Vagina (tissue), 2 donors: ENCODE results near the gene RIC8B. TPM values are rescaled to one million over a fixed set of nuclear protein-coding genes. Genes with fewer than 3 reads are reported as not detected.

Experiments
- DNase-seq, 2 donors: peaks; one replicate each; pipeline ENCODE4 v3.0.0-alpha.2; 2017; ENCODE audit errors: extremely low spot score in 2 of 2
- H3K27ac ChIP-seq: fragments of 200-600 bp; sonication (generic); one replicate; pipeline ENCODE4 v1.5.1; 2019
- H3K27me3 ChIP-seq: fragments of 200-600 bp; sonication (generic); one replicate; pipeline ENCODE4 v1.5.1; 2019
- H3K36me3 ChIP-seq, 2 donors: fragments of 200-600 bp; sonication (generic); one replicate each; pipeline ENCODE4 v1.5.1; 2017 to 2019
- H3K4me1 ChIP-seq: fragments of 200-600 bp; sonication (generic); one replicate; pipeline ENCODE4 v1.5.1; 2019
- H3K4me3 ChIP-seq, 2 donors: fragments of 200-600 bp; sonication (generic); 1 replicate in 1 of 2; 2 replicates in 1 of 2; pipeline ENCODE4 v1.5.1; 2016 to 2019
- H3K9me3 ChIP-seq: fragments of 200-600 bp; sonication (generic); one replicate; pipeline ENCODE4 v1.5.1; 2019
- POLR2A ChIP-seq, 2 donors: fragments of 450-650 bp; IDR thresholded peaks; one replicate each; pipeline ENCODE4 v1.6.1; 2017; ENCODE audit warnings: antibody characterized with exemption in 2 of 2, mild to moderate bottlenecking in 2 of 2, moderate library complexity in 2 of 2
- POLR2AphosphoS5 ChIP-seq, 2 donors: sonication (generic); formaldehyde crosslinking; IDR thresholded peaks; one replicate each; pipeline ENCODE4 v1.9.0; 2017; ENCODE audit warnings: antibody characterized with exemption in 2 of 2, mild to moderate bottlenecking in 2 of 2, low read depth in 1 of 2; ENCODE audit not compliant: insufficient read depth in 1 of 2
- intact Hi-C: fragments of 100-400 bp; cut with DNase I; formaldehyde crosslinking; loops from one replicate; pipeline ENCODE4 v1.15.1; 2023
- total RNA-seq: library from RNA; depleted of rRNA; stranded (reverse); fragments of >200 nt; gene quantifications from one replicate; pipeline ENCODE4 v1.2.3, GENCODE V29; 2016
- TF ChIP-seq, protein P1 (sequence below), 3 experiments: fragments of 450-650 bp in 2 of 3; fragments of 200-600 bp in 1 of 3; sonication (generic) in 1 of 3; IDR thresholded peaks; one replicate each; pipeline ENCODE4 v1.5.1; 2017 to 2019; ENCODE audit warnings: antibody characterized with exemption in 3 of 3, mild to moderate bottlenecking in 2 of 3, moderate library complexity in 2 of 3

Gene RIC8B
- total RNA-seq, 1 donor from 2014 or later: 11.8 TPM

DNA sequence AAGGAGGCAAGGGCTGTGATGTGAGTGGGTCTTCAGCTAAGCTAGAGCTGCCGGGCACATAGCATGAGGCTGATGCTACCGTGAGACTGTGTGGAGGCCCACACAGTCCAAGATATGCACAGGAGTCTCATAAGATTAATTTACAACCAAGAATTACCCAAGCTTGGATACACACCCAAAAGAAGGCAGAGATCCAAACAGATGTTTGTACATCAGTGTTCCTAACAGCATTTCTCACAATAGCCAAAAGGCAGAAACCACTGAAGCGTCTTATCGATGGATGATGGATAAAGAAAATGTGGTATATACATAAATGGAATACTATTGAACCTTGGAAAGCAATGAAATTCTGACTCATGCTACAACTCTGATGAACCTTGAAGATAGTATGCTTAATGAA, 40.8 kb upstream of the RIC8B start:
- H3K9me3 ChIP-seq: no peaks in the 10 kb centered on the region
- H3K36me3 ChIP-seq: no peaks in the 10 kb centered on the region
- no peak overlapping the region for H3K27ac ChIP-seq
- H3K4me1 ChIP-seq: no peaks in the 10 kb centered on the region
- H3K27me3 ChIP-seq: no peaks in the 10 kb centered on the region
- no peak for DNase-seq
- intact Hi-C loops: no loop called here
- TF ChIP-seq, protein P1, sequence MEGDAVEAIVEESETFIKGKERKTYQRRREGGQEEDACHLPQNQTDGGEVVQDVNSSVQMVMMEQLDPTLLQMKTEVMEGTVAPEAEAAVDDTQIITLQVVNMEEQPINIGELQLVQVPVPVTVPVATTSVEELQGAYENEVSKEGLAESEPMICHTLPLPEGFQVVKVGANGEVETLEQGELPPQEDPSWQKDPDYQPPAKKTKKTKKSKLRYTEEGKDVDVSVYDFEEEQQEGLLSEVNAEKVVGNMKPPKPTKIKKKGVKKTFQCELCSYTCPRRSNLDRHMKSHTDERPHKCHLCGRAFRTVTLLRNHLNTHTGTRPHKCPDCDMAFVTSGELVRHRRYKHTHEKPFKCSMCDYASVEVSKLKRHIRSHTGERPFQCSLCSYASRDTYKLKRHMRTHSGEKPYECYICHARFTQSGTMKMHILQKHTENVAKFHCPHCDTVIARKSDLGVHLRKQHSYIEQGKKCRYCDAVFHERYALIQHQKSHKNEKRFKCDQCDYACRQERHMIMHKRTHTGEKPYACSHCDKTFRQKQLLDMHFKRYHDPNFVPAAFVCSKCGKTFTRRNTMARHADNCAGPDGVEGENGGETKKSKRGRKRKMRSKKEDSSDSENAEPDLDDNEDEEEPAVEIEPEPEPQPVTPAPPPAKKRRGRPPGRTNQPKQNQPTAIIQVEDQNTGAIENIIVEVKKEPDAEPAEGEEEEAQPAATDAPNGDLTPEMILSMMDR (IDR thresholded peaks at IDR 0.05): no peak
- TF ChIP-seq POLR2A (IDR thresholded peaks at IDR 0.05) (no peak), POLR2AphosphoS5 (IDR thresholded peaks at IDR 0.05; ENCODE audit: insufficient read depth in 1 of 2, low read depth in 1 of 2) (no peak)
- no peak overlapping the region for H3K4me3 ChIP-seq

DNA sequence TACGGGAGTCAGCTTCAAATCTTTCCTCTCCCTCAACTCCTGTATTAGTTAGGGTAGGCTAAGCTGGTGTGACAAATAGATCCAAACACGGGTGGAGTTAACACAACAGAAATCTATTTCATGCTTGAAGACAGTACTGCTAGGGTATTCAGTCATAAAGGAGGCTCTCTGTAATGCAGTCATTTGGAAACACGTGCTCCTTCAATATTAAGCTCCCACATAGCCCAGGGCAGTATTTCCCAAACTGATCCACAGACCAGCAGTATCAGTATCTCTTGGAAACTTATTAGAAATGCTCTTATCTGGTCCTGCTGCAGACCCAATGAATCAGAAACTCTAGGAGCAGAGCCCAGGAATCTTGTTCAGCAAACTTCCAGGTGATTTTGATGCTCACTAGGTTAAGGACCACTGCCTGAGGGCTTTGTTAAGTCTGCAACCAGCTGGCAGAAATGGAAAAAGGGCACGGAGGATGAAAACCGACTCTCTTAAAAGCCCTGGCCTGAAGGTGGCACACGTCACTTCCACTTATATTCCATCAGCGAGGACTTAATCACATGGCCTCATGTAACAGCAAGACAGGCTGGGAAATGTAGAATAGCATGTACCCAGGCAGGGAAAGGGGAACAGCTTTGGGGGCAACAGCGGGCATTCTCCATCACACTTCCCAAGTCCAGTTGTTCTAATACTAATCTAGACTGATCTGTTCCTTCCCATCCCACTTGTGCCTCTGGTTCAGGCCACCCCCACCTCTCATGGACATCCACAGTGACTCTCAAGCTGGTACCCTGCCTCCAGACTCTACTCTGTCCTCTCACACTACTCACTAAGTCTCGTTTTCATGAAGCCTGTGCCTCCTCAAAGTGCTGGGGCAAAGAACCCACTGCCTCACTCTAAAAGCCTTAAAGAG, 38.2 kb upstream of the RIC8B start:
- H3K27ac ChIP-seq: no peak overlapping the region
- H3K9me3 ChIP-seq: no peaks in the 10 kb centered on the region
- no peaks in the 10 kb centered on the region for H3K4me1 ChIP-seq
- no peak for DNase-seq
- no peaks in the 10 kb centered on the region for H3K27me3 ChIP-seq
- H3K36me3 ChIP-seq: no peaks in the 10 kb centered on the region
- H3K4me3 ChIP-seq: no peak overlapping the region
- intact Hi-C loops: no loop called here
- TF ChIP-seq POLR2A (IDR thresholded peaks at IDR 0.05): no peak
- TF ChIP-seq, protein P1 (IDR thresholded peaks at IDR 0.05): no peak
- no peak for TF ChIP-seq POLR2AphosphoS5 (IDR thresholded peaks at IDR 0.05; ENCODE audit: insufficient read depth in 1 of 2, low read depth in 1 of 2)

DNA sequence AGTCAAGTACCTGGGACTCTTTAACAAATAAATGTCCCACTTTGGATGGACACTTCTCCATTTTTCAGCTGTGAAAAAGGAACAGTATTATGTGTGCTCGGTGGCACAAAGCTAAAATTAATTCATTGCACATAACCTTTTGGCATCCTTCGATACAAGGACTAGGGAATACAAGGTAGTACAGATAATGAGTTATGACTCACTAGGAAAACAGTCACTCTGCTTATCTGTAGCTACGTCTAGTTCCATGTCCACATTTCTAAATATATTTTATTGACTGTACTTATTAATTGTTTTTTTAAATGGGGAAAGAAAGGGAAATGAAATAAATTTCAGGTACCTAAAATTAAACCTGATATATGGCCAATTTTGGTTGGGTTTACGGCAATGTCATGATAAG, 35.2 kb upstream of the RIC8B start:
- Histone ChIP-seq H3K9me3 (no peaks in the 10 kb centered on the region), H3K27me3 (no peaks in the 10 kb centered on the region), H3K36me3 (no peaks in the 10 kb centered on the region), H3K4me1 (no peaks in the 10 kb centered on the region), H3K4me3 (no peak overlapping the region), H3K27ac (no peak overlapping the region)
- TF ChIP-seq, protein P1 (IDR thresholded peaks at IDR 0.05): no peak
- TF ChIP-seq POLR2AphosphoS5 (IDR thresholded peaks at IDR 0.05; ENCODE audit: insufficient read depth in 1 of 2, low read depth in 1 of 2) (no peak), POLR2A (IDR thresholded peaks at IDR 0.05) (no peak)
- DNase-seq: no peak
- intact Hi-C loops: no loop called here

DNA sequence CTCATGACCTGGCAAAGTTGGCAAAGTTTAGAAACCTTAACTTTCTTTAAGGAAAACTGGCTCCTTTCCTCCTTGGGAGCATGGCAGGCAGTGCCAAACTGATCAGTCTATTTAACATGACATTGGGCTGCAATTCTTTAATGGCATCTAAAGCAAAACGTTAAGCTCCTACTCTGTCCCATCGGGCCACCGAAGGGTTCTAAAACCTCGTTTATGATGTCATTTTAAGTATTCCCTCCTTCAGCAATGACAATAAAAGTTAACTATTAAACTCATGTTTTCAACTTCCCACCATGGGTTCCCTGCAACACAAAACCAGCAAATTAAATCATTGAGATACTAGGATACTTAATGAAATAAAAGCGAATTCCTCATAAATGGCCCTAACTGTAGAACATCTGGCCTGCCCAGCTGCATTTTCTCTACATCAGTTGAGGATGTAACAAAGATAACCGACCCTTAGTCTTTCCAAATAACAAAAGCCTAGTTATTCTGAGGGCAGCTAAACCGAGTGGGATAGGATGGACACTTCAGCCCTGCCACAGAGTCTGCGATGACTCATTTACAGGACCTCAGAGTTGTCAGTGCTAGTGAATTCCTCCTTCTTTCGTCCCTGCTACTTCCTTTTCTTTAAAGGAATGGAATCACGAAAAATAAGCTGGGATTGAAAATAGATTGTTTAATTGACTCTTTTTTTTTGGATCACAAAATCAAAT, 34.5 kb upstream of the RIC8B start:
- intact Hi-C loops: no loop called here
- H3K36me3 ChIP-seq: no peaks in the 10 kb centered on the region
- H3K9me3 ChIP-seq: no peaks in the 10 kb centered on the region
- no peak overlapping the region for H3K27ac ChIP-seq
- H3K4me1 ChIP-seq: no peaks in the 10 kb centered on the region
- H3K4me3 ChIP-seq: no peak overlapping the region
- H3K27me3 ChIP-seq: no peaks in the 10 kb centered on the region
- TF ChIP-seq POLR2A (IDR thresholded peaks at IDR 0.05) (no peak), POLR2AphosphoS5 (IDR thresholded peaks at IDR 0.05; ENCODE audit: insufficient read depth in 1 of 2, low read depth in 1 of 2) (no peak)
- TF ChIP-seq, protein P1 (IDR thresholded peaks at IDR 0.05): no peak
- DNase-seq: no peak
